C1 segment of cervical spinal cord (tissue), 14 donors: Measurements from ENCODE around the gene MAP1LC3B2.
A peak's percentile ranks its signal among the peaks of the same experiment; 100 is the strongest.

Source experiments
- DNase-seq, 14 donors: peaks; one replicate each; lab custom pipeline; 2025; lab: John Stamatoyannopoulos, UW

MAP1LC3B2 gene

GRCh38 chr12:116613256-116613655, 54.1 kb downstream of the MAP1LC3B2 start:
- peak in 1 of 14 donors; percentile 28 for DNase-seq

DNA sequence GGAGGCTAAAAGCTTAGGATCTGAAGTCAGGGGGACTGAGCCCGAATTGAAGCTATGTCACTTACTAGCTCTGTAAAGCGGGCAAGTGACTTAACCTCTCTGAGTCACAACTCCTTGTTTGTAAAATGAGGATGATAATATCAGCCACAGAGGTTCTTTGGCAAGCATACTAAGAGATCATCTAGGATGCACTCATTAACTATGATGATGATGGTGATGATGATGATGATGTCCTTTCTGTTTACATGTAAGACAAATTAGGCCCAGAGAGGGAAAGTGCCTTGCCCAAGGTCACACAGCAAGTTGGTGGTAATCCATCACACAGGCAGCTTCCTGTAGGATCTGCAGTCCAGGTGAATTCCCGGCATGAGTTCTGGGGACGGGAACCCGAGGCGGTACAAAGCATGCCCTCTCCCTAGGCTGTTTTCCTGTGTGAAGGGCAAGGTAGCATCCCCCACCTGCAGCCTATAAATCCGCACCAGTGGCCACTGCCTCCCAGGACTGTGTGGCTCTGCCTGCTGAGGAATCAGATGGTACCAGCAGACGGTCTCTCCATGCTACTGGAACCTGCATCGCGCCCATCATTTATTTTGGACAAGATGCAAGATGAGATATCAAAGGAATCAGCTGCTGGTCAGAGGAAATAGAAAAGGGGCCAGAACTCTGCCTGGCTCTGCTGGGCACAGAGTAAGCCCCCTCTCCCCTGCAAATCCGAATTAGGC, 55.2 kb downstream of the MAP1LC3B2 start:
- DNase-seq, result peak in 2 of 14 donors; percentile 2 to 95

- DNase-seq, result peak in 1 of 14 donors; percentile 31
Observed at GRCh38 chr12:116615141-116615861, 56.1 kb downstream of the MAP1LC3B2 start.

- DNase-seq, result no peak
Observed at GRCh38 chr12:116616536-116617248, 57.5 kb downstream of the MAP1LC3B2 start.

DNA sequence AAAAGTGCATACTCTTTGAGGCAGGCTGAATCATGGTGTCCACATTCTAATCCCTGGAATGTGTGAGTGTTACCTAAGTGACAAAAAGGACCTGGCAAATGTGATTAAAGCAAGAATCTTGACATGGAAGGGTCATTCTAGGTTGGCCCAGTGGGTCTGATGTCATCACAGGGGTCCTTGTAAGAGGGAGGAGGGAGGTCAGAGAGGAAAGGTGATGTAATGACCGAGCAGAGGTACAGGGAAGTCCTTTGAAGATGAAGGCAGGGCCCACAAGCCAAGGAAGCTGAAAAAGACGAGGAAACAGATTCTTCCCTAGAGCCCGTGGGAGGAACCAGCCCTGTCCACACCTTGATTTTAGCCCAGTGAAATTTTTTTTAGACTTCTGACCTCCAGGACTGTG, 60.1 kb downstream of the MAP1LC3B2 start:
- DNase-seq, result no peak

DNA sequence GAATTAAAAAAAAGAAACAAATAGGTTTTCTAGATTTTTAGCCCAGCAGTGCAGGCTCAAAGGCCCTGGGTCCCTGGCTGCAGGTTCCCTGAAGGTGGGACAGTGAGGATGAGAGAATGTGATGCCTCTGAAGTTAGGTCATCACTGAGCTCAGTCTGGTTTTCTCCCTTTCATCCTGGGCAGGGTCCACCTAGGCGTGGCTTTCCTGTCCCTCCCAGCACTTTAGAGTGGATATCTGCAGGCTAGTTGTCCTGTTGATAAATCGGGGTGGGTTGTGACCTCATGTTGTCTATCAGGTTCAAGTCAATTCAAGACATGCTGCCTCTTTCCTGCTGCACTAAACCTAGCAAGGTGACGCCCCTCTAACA, 60.9 kb downstream of the MAP1LC3B2 start:
- no peak for DNase-seq

- peak in 1 of 14 donors; percentile 63 for DNase-seq
Observed at GRCh38 chr12:116620492-116621191, 61.5 kb downstream of the MAP1LC3B2 start.

DNA sequence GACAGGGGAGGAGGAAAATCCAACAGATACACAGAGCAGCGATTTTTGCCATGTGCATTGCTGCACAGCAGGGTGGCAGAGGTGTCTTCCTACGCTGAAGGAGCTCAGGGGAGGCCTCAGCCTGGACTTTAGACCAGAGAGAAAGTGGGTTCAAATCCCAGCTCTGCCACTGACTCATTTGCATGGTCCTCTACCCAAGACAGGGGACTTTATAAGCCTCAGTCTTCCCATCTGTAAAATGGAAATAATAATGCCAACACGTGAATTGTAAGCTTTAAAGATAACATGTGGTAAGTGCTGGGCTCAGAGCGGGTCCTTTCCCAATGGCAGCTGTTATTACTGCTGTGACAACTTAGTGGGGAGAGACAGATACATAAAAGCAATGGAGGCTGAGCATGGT, 62.0 kb downstream of the MAP1LC3B2 start:
- DNase-seq, result no peak

GRCh38 chr12:116624516-116624915, 65.3 kb downstream of the MAP1LC3B2 start:
- DNase-seq, result no peak

DNA sequence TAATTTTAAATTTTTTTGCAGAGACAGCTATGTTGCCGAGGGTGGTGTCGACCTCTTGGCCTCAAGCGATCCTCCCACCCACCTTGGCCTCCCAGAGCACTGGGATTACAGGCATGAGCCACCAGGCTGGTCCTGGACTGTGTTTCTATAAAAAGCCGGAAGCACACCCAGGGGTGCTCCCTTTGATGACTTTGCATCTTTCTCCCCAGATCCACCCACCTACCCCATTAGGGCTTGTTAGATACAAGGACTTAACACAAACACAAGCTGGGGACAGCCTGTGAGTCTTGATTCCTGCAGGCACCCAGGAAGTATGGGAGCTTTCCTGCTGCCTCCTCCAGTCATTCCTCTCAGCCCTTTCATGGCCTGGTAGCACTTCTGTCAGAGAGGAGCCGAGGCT, 67.0 kb downstream of the MAP1LC3B2 start:
- DNase-seq, result no peak
